ENCODE results near the gene DIP2C. TPM values are rescaled to one million over a fixed set of nuclear protein-coding genes. Genes with fewer than 3 reads are reported as not detected.

DIP2C gene
- polyA plus RNA-seq, 1 of the 3 experiments (the other 2 are of a cell fraction): 8.7 TPM

GRCh38 chr10:228366-228765 is 461.1 kb downstream of the DIP2C start (continued):
- no peak for TF ChIP-seq REST (IDR thresholded peaks at IDR 0.05; ENCODE audit: low read depth, low read length)
- TF ChIP-seq FOXJ3 (CRISPR knock-in tag; IDR thresholded peaks at IDR 0.05): no peak

- DNase-seq: no peak
- peaks cover 4% of the 10 kb centered on the region; the same call in 1 of the 2 replicates for H3K79me2 ChIP-seq (ENCODE audit: insufficient read depth)
- H3K4me1 ChIP-seq (ENCODE audit: control insufficient read depth in 1 of 2, insufficient read depth in 2 of 2, low read depth in 1 of 2, low read length in 1 of 2): peaks cover 0 to 3% of the 10 kb centered on the region in 2 experiments; a peak in 1 of 4 replicates
- H3K36me3 ChIP-seq (replicated peaks in 1 of 2; ENCODE audit: control insufficient read depth in 1 of 2, insufficient read depth in 2 of 2, low read length in 1 of 2): peaks cover 5 to 9% of the 10 kb centered on the region in 2 experiments
- 86% methylated on average over 2 of the region's 2 CpGs for WGBS (ENCODE audit: low lambda C conversion rate)
- H4K20me1 ChIP-seq (ENCODE audit: insufficient read depth): no peaks in the 10 kb centered on the region
- TF ChIP-seq MEF2A (IDR thresholded peaks at IDR 0.05; ENCODE audit: borderline replicate concordance, low read depth) (no peak), FOSL2 (IDR thresholded peaks at IDR 0.05; ENCODE audit: borderline replicate concordance, low read depth) (no peak), NFIC (IDR thresholded peaks at IDR 0.05; ENCODE audit: borderline replicate concordance) (no peak), CHD2 (IDR thresholded peaks at IDR 0.05; ENCODE audit: low read length, partially characterized antibody) (no peak), RAD21 (IDR thresholded peaks at IDR 0.05; ENCODE audit: low read length) (no peak), CTCF (IDR thresholded peaks at IDR 0.05) (no peak), USF2 (IDR thresholded peaks at IDR 0.05; ENCODE audit: borderline replicate concordance, low read depth, low read length) (no peak), GATA2 (CRISPR knock-in tag; IDR thresholded peaks at IDR 0.05) (no peak)
- no peaks in the 10 kb centered on the region for H3K9me2 ChIP-seq
- H3K9me3 ChIP-seq: no peaks in the 10 kb centered on the region
- H2AFZ ChIP-seq (ENCODE audit: low read depth): no peak overlapping the region
- H3K27me3 ChIP-seq (ENCODE audit: insufficient read depth): no peaks in the 10 kb centered on the region
- H3K4me3 ChIP-seq (ENCODE audit: low read depth in 2 of 2, low read length in 1 of 2): no peak overlapping the region
- ChIA-PET CTCF (interaction anchor here (2.1 kb wide), 1 partner anchor 9 kb away, joined by 7 read pairs; no protein-coding TSS in a partner anchor), POLR2A (no interaction called here)
- peaks cover 3% of the 10 kb centered on the region for H3F3A ChIP-seq (replicated peaks; ENCODE audit: insufficient read depth)
- no peak overlapping the region for H3K27ac ChIP-seq (ENCODE audit: low read depth in 2 of 2, low read length in 1 of 2)
- no peak overlapping the region for H3K9ac ChIP-seq
- H3K4me2 ChIP-seq: no peak overlapping the region
Measured at GRCh38 chr10:227014-227413, 462.5 kb downstream of the DIP2C start.
